NCI-H1694 treated with DMSO at 0.1 percent for 48 hours (cell line): ENCODE data around the gene ACTN4.

Experiments used
- DNase-seq: peaks from one replicate; lab custom pipeline; 2025; lab: John Stamatoyannopoulos, UW

The ACTN4 gene

GRCh38 chr19:38695832-38696728 lies 48.6 kb downstream of the ACTN4 start:
- no peak for DNase-seq

DNA sequence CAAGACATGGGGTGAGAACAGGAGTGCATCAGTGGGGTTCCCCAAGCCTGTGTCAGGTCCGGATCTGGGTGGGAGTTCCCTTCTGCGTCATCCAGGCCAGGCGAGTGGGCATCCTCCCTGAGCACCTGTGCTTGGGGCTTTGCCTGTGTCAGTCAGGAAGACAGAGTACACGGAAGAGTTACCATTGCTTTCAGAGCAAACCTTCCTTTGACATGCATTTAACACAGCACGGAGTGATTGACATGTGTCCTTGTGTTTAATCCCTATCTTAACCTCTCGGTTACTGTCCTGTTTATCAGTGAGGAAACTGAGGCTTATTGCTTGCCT lies 49.2 kb downstream of the ACTN4 start:
- no peak for DNase-seq

DNA sequence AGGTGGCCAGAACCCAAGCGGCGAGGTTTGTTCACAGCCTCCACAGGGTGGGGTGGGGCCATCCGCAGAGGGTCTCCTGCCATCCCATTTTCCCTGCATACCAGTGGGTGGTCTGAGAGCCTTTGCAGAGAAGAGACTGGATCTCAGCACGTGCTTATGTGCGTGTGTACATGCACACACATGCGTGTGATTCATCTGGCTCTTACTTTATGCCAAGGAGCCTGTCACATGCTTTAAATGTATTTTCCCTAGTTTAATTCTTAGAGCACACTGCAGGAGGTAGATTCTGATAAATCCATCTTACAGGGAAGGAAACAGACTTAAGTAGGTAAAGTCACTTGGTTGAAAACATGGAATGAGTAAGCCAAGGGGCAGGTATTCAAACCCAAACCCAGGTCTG lies 49.7 kb downstream of the ACTN4 start:
- DNase-seq, result no peak

DNA sequence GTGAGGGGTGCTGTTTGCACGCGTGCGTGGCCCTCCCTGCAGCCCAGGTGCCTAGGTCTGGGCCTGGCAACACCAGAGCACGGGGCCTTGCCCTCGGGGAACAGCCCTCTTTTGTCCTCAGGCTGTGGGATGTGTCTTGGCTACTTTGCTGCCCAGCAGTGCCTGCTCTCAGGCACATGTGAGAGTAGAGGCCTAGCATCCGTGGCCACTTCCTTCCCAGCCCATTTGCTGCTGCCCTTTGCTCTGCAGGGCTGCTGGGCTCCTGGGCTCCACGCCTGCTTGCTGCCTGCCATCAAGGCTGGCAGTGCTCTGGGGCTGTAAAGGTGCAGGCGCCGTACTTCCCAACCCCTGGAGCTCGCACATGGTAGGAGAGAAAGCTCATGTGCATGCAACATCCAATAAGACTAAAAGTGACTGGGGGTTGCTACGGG lies 50.2 kb downstream of the ACTN4 start:
- DNase-seq, result no peak

DNA sequence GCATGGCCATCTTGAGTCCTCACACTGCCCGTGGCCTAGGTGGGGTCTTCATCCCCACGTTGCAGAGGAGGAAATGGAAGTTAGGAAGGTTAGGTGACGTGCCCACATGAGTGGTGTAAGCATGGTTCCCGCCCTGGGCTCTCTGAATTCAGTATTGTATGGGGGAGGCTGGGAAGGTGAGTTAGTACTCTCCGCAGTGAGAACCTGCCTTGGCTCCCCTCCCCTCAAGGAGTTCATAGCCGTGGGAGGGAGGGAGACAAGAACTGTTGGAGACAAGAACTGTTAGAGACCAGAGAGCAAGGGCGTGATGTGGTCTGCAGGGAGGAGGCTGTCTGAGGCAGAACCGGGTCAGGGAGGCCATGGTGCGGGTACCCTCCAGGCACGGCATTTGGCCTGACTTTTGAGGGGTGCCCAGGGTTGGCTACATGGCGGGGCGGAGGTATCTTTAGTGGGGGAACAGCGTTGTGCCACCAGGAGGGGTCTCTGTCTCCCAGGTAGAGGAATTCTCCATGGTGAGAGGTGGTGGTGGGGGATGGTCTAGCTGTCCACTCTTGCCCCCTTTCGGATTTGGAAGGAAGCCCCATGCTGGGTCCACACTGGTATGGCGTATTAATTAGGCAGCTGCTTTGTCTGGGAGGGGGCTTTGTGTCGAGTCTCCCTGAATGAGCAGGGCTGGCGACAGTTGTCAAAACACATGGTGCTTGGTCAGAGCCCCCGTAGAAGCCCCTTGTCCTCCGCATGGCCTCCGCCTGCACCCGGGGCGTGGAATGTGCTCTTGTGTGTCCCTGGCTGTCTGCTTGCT lies 51.0 kb downstream of the ACTN4 start:
- no peak for DNase-seq

GRCh38 chr19:38699027-38699346 lies 51.5 kb downstream of the ACTN4 start:
- no peak for DNase-seq

- DNase-seq, result no peak
These were observed 52.3 kb downstream of the ACTN4 start for GRCh38 chr19:38699647-38700349.

- no peak for DNase-seq
These were observed 53.0 kb downstream of the ACTN4 start for GRCh38 chr19:38700350-38700901.

DNA sequence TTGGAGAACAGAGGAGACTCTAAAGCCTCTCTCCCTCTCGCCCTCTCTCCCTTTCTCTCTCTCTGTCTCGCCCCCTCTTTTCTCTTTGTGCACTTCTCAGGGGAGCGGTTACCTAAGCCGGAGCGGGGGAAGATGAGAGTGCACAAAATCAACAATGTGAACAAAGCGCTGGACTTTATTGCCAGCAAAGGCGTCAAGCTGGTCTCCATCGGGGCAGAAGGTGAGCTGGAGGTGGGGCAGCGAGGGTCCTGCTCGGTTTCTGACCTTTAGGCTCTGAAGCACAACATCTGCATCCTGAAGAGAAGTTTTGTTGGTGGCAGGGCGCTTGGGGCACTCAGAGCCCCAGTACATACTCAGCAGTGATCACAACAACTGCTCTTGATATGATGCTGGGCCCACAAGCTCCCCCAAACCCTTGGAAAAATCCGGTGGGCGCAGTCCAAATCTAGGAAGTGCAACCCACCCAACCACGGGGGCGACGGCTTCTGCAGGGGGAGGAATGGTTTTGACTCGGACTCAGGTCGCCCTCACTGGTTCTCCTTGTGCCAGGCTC lies 53.5 kb downstream of the ACTN4 start:
- no peak for DNase-seq

DNA sequence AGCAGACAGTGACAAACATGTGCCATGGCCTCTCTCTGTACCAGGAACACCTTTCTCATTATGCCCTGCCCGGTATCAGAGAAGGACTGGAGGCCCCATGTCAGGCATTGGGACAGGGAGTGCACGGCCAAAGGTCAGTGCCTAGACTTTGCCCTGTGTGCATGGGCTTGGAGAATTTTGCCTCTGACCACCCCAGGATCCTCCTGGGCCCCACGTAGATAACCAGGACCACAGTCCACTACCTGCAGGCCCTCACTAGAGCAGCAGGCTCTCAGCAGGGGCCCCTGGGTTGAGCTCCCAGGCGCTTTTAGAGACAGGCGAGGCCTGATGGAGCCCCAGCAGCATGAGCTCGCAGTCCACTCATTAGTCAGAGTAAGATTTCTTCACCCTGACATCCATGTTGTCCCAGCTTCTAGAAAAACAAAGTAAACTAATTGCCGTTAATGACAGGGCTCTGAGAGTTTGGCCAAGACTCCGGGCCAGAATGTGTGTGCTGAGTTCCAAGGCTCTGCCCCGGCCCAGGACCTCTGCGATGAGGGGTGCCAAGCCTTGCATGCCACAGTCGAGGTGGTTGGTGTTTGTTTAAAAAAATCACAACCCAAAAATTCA lies 54.1 kb downstream of the ACTN4 start:
- DNase-seq, result no peak

GRCh38 chr19:38702278-38702677 lies 54.8 kb downstream of the ACTN4 start:
- DNase-seq, result no peak

DNA sequence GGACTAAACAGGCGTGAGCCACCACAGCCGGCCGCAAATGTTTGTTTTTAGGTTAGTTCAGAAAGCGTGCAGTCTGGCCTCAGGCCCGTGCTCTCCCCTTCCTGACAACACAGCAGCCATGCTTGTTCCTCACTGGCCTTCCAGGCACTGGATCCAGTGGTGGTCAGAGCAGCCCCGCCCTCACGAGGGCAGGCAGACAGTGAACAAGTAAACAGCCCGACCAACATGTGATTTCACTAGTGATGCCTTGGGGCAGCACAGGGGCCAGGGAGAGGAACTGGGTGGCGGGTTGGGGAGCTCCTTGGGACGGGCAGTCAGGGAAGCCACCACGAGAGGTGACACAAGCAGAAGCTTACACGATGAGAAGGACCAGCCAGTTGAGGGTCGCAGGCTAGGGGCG lies 56.1 kb downstream of the ACTN4 start:
- DNase-seq, result no peak

- DNase-seq, result no peak
These were observed 57.1 kb downstream of the ACTN4 start for GRCh38 chr19:38704488-38705026.

GRCh38 chr19:38705197-38706019 lies 58.0 kb downstream of the ACTN4 start:
- DNase-seq, result no peak

GRCh38 chr19:38706792-38707511 lies 59.5 kb downstream of the ACTN4 start:
- DNase-seq, result no peak

GRCh38 chr19:38707512-38708114 lies 60.2 kb downstream of the ACTN4 start:
- DNase-seq, result no peak

GRCh38 chr19:38708413-38709024 lies 61.1 kb downstream of the ACTN4 start:
- DNase-seq, result no peak

DNA sequence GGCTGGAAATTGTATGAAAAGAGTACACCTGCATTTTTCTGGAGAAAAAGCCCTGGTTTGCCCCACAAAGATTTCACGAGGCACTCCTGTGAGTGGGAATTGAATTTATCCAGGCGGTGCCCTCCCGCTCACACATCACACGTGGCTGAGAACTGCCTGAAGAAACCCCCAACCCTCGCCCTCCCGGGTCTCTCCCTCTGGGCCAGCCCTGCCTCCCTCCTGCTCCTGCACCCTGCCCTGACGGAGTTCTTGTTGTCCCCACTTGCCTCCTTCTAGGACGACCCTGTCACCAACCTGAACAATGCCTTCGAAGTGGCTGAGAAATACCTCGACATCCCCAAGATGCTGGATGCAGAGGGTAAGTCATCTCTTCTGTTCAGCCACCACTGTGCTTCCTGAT lies 61.7 kb downstream of the ACTN4 start:
- DNase-seq, result no peak
